ENCODE measurements around the gene TMEM266. TPM values are rescaled to one million over a fixed set of nuclear protein-coding genes. Genes with fewer than 3 reads are reported as not detected.

Gene TMEM266
- total and polyA plus RNA-seq, 2 experiments from 2014 or later = 0.42 to 5.0 TPM

GRCh38 chr15:76162036-76162398 lies 102.2 kb downstream of the TMEM266 start:
- Histone ChIP-seq H3K27me3 (ENCODE audit: insufficient read depth) (no peaks in the 10 kb centered on the region), H4K20me1 (replicated peaks; ENCODE audit: insufficient read depth) (no peaks in the 10 kb centered on the region), H3K36me3 (ENCODE audit: insufficient read depth) (no peaks in the 10 kb centered on the region), H3K4me1 (ENCODE audit: insufficient read depth) (0 out of 2 replicates have a peak, but pooled peaks cover 2% of the 10 kb centered on the region), H3F3A (replicated peaks; ENCODE audit: low read depth) (no peaks in the 10 kb centered on the region), H3K79me2 (replicated peaks; ENCODE audit: insufficient read depth) (no peaks in the 10 kb centered on the region), H3K4me3 (no peak overlapping the region), H3K9me2 (ENCODE audit: insufficient read depth) (no peaks in the 10 kb centered on the region), H3K27ac (ENCODE audit: low read depth) (no peak overlapping the region), H2AFZ (no peak overlapping the region), H3K4me2 (no peak overlapping the region)
- no peak for ATAC-seq
- TF ChIP-seq CREB1 (CRISPR knock-in tag; IDR thresholded peaks at IDR 0.05; ENCODE audit: low read depth) (no peak), EZH2 (IDR thresholded peaks at IDR 0.05; ENCODE audit: low read depth, unreplicated experiment) (no peak), POLR2AphosphoS5 (IDR thresholded peaks at IDR 0.05; ENCODE audit: low read depth) (no peak), ZNF331 (CRISPR knock-in tag; IDR thresholded peaks at IDR 0.05; ENCODE audit: low read depth) (no peak)
- TF ChIP-seq, protein P1, sequence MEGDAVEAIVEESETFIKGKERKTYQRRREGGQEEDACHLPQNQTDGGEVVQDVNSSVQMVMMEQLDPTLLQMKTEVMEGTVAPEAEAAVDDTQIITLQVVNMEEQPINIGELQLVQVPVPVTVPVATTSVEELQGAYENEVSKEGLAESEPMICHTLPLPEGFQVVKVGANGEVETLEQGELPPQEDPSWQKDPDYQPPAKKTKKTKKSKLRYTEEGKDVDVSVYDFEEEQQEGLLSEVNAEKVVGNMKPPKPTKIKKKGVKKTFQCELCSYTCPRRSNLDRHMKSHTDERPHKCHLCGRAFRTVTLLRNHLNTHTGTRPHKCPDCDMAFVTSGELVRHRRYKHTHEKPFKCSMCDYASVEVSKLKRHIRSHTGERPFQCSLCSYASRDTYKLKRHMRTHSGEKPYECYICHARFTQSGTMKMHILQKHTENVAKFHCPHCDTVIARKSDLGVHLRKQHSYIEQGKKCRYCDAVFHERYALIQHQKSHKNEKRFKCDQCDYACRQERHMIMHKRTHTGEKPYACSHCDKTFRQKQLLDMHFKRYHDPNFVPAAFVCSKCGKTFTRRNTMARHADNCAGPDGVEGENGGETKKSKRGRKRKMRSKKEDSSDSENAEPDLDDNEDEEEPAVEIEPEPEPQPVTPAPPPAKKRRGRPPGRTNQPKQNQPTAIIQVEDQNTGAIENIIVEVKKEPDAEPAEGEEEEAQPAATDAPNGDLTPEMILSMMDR (conservative IDR thresholded peaks at IDR 0.05; ENCODE audit: low read depth in 2 of 2) = no peak
- H3K4me3 Mint-ChIP-seq = no peak overlapping the region
- H3K27me3 Mint-ChIP-seq (ENCODE audit: insufficient read depth, low read depth, poor library complexity) = peaks cover 5% of the 10 kb centered on the region
- H3K36me3 Mint-ChIP-seq (ENCODE audit: low read depth) = no peaks in the 10 kb centered on the region; the same call in 2 of the 3 replicates
- H3K4me1 Mint-ChIP-seq = peaks cover 10% of the 10 kb centered on the region
- H3K27ac Mint-ChIP-seq = no peak overlapping the region; the same call in 1 of the 2 replicates
- no peaks in the 10 kb centered on the region; the same call in 2 of the 3 replicates for H3K9me3 Mint-ChIP-seq
- no peak for DNase-seq (ENCODE audit: low spot score)

- 0 out of 2 replicates have a peak, but pooled peaks cover 2% of the 10 kb centered on the region for H3K4me1 ChIP-seq (ENCODE audit: insufficient read depth)
- no peak overlapping the region for H2AFZ ChIP-seq
- H3K4me2 ChIP-seq = no peak overlapping the region
- DNase-seq (ENCODE audit: low spot score) = no peak
- ATAC-seq = no peak
- H3K27me3 Mint-ChIP-seq (ENCODE audit: insufficient read depth, low read depth, poor library complexity) = peaks cover 8% of the 10 kb centered on the region
- peaks cover 10% of the 10 kb centered on the region for H3K4me1 Mint-ChIP-seq
- H3K27me3 ChIP-seq (ENCODE audit: insufficient read depth) = no peaks in the 10 kb centered on the region
- no peaks in the 10 kb centered on the region for H3K79me2 ChIP-seq (replicated peaks; ENCODE audit: insufficient read depth)
- H3K27ac Mint-ChIP-seq = no peak overlapping the region
- H3K4me3 Mint-ChIP-seq = no peak overlapping the region
- H3K27ac ChIP-seq (ENCODE audit: low read depth) = no peak overlapping the region
- no peaks in the 10 kb centered on the region; the same call in 2 of the 3 replicates for H3K9me3 Mint-ChIP-seq
- H3K9me2 ChIP-seq (ENCODE audit: insufficient read depth) = no peaks in the 10 kb centered on the region
- H4K20me1 ChIP-seq (replicated peaks; ENCODE audit: insufficient read depth) = no peaks in the 10 kb centered on the region
- H3F3A ChIP-seq (replicated peaks; ENCODE audit: low read depth) = no peaks in the 10 kb centered on the region
- no peaks in the 10 kb centered on the region; the same call in 2 of the 3 replicates for H3K36me3 Mint-ChIP-seq (ENCODE audit: low read depth)
- H3K36me3 ChIP-seq (ENCODE audit: insufficient read depth) = no peaks in the 10 kb centered on the region
- no peak overlapping the region for H3K4me3 ChIP-seq
- no peak for TF ChIP-seq JUNB (IDR thresholded peaks at IDR 0.05; ENCODE audit: unreplicated experiment)
- no peak for TF ChIP-seq POLR2AphosphoS5 (IDR thresholded peaks at IDR 0.05; ENCODE audit: low read depth)
- no peak for TF ChIP-seq ETS1 (IDR thresholded peaks at IDR 0.05)
- TF ChIP-seq, protein P2, sequence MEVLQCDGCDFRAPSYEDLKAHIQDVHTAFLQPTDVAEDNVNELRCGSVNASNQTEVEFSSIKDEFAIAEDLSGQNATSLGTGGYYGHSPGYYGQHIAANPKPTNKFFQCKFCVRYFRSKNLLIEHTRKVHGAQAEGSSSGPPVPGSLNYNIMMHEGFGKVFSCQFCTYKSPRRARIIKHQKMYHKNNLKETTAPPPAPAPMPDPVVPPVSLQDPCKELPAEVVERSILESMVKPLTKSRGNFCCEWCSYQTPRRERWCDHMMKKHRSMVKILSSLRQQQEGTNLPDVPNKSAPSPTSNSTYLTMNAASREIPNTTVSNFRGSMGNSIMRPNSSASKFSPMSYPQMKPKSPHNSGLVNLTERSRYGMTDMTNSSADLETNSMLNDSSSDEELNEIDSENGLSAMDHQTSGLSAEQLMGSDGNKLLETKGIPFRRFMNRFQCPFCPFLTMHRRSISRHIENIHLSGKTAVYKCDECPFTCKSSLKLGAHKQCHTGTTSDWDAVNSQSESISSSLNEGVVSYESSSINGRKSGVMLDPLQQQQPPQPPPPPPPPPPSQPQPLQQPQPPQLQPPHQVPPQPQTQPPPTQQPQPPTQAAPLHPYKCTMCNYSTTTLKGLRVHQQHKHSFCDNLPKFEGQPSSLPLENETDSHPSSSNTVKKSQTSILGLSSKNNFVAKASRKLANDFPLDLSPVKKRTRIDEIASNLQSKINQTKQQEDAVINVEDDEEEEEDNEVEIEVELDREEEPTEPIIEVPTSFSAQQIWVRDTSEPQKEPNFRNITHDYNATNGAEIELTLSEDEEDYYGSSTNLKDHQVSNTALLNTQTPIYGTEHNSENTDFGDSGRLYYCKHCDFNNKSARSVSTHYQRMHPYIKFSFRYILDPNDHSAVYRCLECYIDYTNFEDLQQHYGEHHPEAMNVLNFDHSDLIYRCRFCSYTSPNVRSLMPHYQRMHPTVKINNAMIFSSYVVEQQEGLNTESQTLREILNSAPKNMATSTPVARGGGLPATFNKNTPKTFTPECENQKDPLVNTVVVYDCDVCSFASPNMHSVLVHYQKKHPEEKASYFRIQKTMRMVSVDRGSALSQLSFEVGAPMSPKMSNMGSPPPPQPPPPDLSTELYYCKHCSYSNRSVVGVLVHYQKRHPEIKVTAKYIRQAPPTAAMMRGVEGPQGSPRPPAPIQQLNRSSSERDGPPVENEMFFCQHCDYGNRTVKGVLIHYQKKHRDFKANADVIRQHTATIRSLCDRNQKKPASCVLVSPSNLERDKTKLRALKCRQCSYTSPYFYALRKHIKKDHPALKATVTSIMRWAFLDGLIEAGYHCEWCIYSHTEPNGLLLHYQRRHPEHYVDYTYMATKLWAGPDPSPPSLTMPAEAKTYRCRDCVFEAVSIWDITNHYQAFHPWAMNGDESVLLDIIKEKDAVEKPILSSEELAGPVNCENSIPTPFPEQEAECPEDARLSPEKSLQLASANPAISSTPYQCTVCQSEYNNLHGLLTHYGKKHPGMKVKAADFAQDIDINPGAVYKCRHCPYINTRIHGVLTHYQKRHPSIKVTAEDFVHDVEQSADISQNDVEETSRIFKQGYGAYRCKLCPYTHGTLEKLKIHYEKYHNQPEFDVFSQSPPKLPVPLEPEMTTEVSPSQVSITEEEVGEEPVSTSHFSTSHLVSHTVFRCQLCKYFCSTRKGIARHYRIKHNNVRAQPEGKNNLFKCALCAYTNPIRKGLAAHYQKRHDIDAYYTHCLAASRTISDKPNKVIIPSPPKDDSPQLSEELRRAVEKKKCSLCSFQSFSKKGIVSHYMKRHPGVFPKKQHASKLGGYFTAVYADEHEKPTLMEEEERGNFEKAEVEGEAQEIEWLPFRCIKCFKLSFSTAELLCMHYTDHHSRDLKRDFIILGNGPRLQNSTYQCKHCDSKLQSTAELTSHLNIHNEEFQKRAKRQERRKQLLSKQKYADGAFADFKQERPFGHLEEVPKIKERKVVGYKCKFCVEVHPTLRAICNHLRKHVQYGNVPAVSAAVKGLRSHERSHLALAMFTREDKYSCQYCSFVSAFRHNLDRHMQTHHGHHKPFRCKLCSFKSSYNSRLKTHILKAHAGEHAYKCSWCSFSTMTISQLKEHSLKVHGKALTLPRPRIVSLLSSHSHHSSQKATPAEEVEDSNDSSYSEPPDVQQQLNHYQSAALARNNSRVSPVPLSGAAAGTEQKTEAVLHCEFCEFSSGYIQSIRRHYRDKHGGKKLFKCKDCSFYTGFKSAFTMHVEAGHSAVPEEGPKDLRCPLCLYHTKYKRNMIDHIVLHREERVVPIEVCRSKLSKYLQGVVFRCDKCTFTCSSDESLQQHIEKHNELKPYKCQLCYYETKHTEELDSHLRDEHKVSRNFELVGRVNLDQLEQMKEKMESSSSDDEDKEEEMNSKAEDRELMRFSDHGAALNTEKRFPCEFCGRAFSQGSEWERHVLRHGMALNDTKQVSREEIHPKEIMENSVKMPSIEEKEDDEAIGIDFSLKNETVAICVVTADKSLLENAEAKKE (CRISPR knock-in tag; IDR thresholded peaks at IDR 0.05) = no peak
Observed at GRCh38 chr15:76162784-76163456, 103.1 kb downstream of the TMEM266 start.

Measured in GM23338 (cell line).